HL-60 (cell line): ENCODE data around the gene ADGRB3.

ENCODE experiments used
- DNase-seq, 2 experiments: peaks; one replicate each; pipeline ENCODE4 v3.0.0-alpha.2; 2010 to 2020; ENCODE audit warnings: low read depth in 1 of 2, low spot score in 1 of 2
- H3K27ac ChIP-seq: fragments of 250-450 bp; sonication (Bioruptor Pico); replicated peaks from 2 replicates; pipeline ENCODE4 v1.5.1; 2020; ENCODE audit warnings: mild to moderate bottlenecking, moderate library complexity
- H3K27me3 ChIP-seq: fragments of 250-450 bp; sonication (Bioruptor Pico); 2 replicates; pipeline ENCODE4 v1.5.1; 2021; ENCODE audit warnings: mild to moderate bottlenecking, moderate library complexity; ENCODE audit not compliant: insufficient read depth, poor library complexity, severe bottlenecking
- H3K4me3 ChIP-seq: replicated peaks from 2 replicates; pipeline ENCODE4 v1.5.1; 2011; ENCODE audit warnings: mild to moderate bottlenecking, control low read depth, low read length; ENCODE audit not compliant: insufficient read depth
- CTCF ChIP-seq: IDR thresholded peaks from one replicate; pipeline ENCODE4 v1.5.1; 2011; ENCODE audit warnings: low read length, control low read depth, inconsistent platforms; ENCODE audit not compliant: insufficient read depth
- GABPA ChIP-seq: IDR thresholded peaks from 2 replicates; pipeline ENCODE4 v1.6.1; 2012; ENCODE audit warnings: low read depth
- POLR2AphosphoS5 ChIP-seq: IDR thresholded peaks from 2 replicates; pipeline ENCODE4 v1.6.1; 2012; ENCODE audit warnings: low read depth
- SPI1 ChIP-seq: IDR thresholded peaks from 2 replicates; pipeline ENCODE4 v1.6.1; 2012; ENCODE audit warnings: low read depth, mild to moderate bottlenecking, borderline replicate concordance
- TF ChIP-seq, protein P1 (sequence below): IDR thresholded peaks from 2 replicates; pipeline ENCODE4 v1.6.1; 2012; ENCODE audit warnings: low read depth; ENCODE audit not compliant: insufficient replicate concordance

ADGRB3 gene

GRCh38 chr6:68919537-68919936 is 284.5 kb downstream of the ADGRB3 start:
- TF ChIP-seq, protein P1, sequence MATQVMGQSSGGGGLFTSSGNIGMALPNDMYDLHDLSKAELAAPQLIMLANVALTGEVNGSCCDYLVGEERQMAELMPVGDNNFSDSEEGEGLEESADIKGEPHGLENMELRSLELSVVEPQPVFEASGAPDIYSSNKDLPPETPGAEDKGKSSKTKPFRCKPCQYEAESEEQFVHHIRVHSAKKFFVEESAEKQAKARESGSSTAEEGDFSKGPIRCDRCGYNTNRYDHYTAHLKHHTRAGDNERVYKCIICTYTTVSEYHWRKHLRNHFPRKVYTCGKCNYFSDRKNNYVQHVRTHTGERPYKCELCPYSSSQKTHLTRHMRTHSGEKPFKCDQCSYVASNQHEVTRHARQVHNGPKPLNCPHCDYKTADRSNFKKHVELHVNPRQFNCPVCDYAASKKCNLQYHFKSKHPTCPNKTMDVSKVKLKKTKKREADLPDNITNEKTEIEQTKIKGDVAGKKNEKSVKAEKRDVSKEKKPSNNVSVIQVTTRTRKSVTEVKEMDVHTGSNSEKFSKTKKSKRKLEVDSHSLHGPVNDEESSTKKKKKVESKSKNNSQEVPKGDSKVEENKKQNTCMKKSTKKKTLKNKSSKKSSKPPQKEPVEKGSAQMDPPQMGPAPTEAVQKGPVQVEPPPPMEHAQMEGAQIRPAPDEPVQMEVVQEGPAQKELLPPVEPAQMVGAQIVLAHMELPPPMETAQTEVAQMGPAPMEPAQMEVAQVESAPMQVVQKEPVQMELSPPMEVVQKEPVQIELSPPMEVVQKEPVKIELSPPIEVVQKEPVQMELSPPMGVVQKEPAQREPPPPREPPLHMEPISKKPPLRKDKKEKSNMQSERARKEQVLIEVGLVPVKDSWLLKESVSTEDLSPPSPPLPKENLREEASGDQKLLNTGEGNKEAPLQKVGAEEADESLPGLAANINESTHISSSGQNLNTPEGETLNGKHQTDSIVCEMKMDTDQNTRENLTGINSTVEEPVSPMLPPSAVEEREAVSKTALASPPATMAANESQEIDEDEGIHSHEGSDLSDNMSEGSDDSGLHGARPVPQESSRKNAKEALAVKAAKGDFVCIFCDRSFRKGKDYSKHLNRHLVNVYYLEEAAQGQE, result no peak
- Histone ChIP-seq H3K27ac (no peak overlapping the region), H3K4me3 (no peak overlapping the region), H3K27me3 (no peaks in the 10 kb centered on the region)
- DNase-seq, result no peak

- no peak overlapping the region for H3K27ac ChIP-seq
- TF ChIP-seq, protein P1, result no peak
- no peak for TF ChIP-seq SPI1
- TF ChIP-seq POLR2AphosphoS5, result no peak
- TF ChIP-seq GABPA, result no peak
- TF ChIP-seq CTCF, result no peak
- no peaks in the 10 kb centered on the region for H3K27me3 ChIP-seq
- no peak overlapping the region for H3K4me3 ChIP-seq
- DNase-seq, result no peak
Measured at GRCh38 chr6:68941345-68941744, 306.3 kb downstream of the ADGRB3 start.

DNA sequence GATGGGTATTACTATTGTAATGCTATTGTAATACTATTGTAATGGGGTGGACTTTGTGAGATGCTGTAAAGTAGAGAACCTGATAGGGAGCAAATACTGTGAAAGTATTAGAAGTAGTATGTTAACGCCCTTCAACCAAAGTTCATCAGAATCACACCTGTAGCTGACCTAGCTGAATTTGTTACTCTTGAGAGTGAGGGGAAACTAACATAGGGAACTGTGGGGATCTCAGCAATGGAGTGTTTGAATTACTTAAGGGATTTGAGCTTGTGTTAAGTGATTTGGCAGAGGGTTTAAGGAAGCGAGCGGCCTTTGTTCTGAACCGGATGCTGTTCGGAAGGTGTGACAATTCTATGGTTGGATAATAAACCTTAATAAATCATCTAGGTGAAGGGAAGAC is 312.6 kb downstream of the ADGRB3 start:
- no peak for DNase-seq
- Histone ChIP-seq H3K4me3 (no peak overlapping the region), H3K27me3 (no peaks in the 10 kb centered on the region), H3K27ac (no peak overlapping the region)
- TF ChIP-seq, protein P1, result no peak
- TF ChIP-seq POLR2AphosphoS5, result no peak
- no peak for TF ChIP-seq CTCF
- no peak for TF ChIP-seq SPI1
- no peak for TF ChIP-seq GABPA

DNA sequence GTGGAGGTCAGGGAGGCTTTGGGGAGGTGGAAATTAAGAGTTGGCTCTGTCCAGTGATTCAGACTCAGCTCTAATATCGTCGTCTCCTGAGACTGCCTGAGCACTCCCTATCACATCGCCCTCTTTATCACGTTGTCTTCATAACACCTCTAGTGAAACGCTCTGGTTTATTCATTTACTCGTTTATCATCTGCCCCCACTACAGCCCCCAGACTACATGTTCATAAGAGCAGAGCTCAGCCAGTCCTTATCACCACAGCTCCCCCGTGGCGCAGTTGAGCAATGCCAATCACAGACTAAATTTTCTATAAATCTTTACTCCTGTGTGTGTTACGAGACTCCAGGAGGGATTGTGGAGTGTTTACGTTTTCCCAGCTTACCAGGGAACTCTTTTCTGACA is 316.2 kb downstream of the ADGRB3 start:
- Histone ChIP-seq H3K4me3 (no peak overlapping the region), H3K27me3 (no peaks in the 10 kb centered on the region), H3K27ac (no peak overlapping the region)
- DNase-seq, result no peak
- TF ChIP-seq, protein P1, result no peak
- no peak for TF ChIP-seq POLR2AphosphoS5
- TF ChIP-seq CTCF, result no peak
- TF ChIP-seq SPI1, result no peak
- TF ChIP-seq GABPA, result no peak
